ENCODE measurements around the gene ADNP.

GRCh38 chr20:50959543-50960126 lies 28.4 kb upstream of the ADNP start:
- TF ChIP-seq CTCF (CRISPR knock-in tag; IDR thresholded peaks at IDR 0.05) (no peak), SNAPC4 (CRISPR knock-in tag; IDR thresholded peaks at IDR 0.05) (no peak), ZNF543 (CRISPR knock-in tag; IDR thresholded peaks at IDR 0.05) (no peak), ZNF569 (CRISPR knock-in tag; IDR thresholded peaks at IDR 0.05; ENCODE audit: borderline replicate concordance) (no peak), POLR2AphosphoS5 (IDR thresholded peaks at IDR 0.05; ENCODE audit: low read depth, low read length) (0 out of 2 replicates have a peak, but pooled peaks have one; percentile 14), POLR2A (IDR thresholded peaks at IDR 0.05; ENCODE audit: insufficient read depth in 1 of 2, low read depth in 2 of 2, low read length in 2 of 2) (no peak), SMYD3 (CRISPR knock-in tag; IDR thresholded peaks at IDR 0.05) (no peak), RFX5 (IDR thresholded peaks at IDR 0.05; ENCODE audit: low read depth, low read length) (no peak)

Data from HepG2 (cell line).